A549 (cell line): ENCODE data around the gene APOOL. TPM values are rescaled to one million over a fixed set of nuclear protein-coding genes. Genes with fewer than 3 reads are reported as not detected.
A peak's percentile ranks its signal among the peaks of the same experiment; 100 is the strongest.
"Not testable (repeated sequence)": the region's sequence is repeated elsewhere in the genome, so short reads cannot be mapped to it uniquely, and the experiment has no call there.

Experiments
- ATAC-seq, 2 experiments: fragments of 200-7000 bp in 1 of 2; fragments of >200 bp in 1 of 2; cut with Nextera tagmentation in 1 of 2; cut with Tn5 transposase in 1 of 2; 3 replicates each; pipeline versions ENCODE4 v1.8.0 to v1.9.1; 2018 to 2020; ENCODE audit warnings: mild to moderate bottlenecking in 1 of 2, moderate library complexity in 1 of 2
- CTCF ChIA-PET: fragments of 300-600 bp; sonication (Branson Sonifier 250); formaldehyde crosslinking; extraction: SDS; loops from one replicate; lab custom pipeline; 2021; ENCODE audit warnings: antibody characterized with exemption, inconsistent platforms; lab: Yijun Ruan, JAX
- POLR2A ChIA-PET: fragments of 350-600 bp; formaldehyde crosslinking; extraction: SDS; loops from one replicate; lab custom pipeline; 2021; ENCODE audit warnings: antibody characterized with exemption, inconsistent platforms; lab: Yijun Ruan, JAX
- DNase-seq, 2 experiments: peaks; one replicate each; pipeline versions ENCODE4 v3.0.0 to v3.0.0-alpha.2; 2011 to 2016; ENCODE audit warnings: low read depth in 1 of 2, low spot score in 1 of 2
- FAIRE-seq: peaks from 2 replicates; lab custom pipeline; 2011; peaks lifted over from hg19 to GRCh38; lab: Jason Lieb, UNC
- H3K27ac ChIP-seq, 2 experiments: fragments of >200 bp; sonication (Bioruptor Twin); formaldehyde crosslinking; 3 replicates each; pipeline ENCODE4 v1.5.1; 2016 to 2017
- H3K4me1 ChIP-seq: fragments of >200 bp; sonication (Bioruptor Twin); formaldehyde crosslinking; 3 replicates; pipeline ENCODE4 v1.6.1; 2016
- H3K4me2 ChIP-seq: fragments of >200 bp; sonication (Bioruptor Twin); formaldehyde crosslinking; 3 replicates; pipeline ENCODE4 v1.6.1; 2016
- H3K4me3 ChIP-seq: fragments of >200 bp; sonication (Bioruptor Twin); formaldehyde crosslinking; 3 replicates; pipeline ENCODE4 v1.5.1; 2016
- H3K9me3 ChIP-seq: fragments of >200 bp; sonication (Bioruptor Twin); formaldehyde crosslinking; 3 replicates; pipeline ENCODE4 v1.6.1; 2016
- CHD4 ChIP-seq: fragments of 200-600 bp; sonication (generic); IDR thresholded peaks from 2 replicates; pipeline ENCODE4 v1.6.1; 2016; ENCODE audit warnings: antibody characterized with exemption, mild to moderate bottlenecking, borderline replicate concordance
- EHF ChIP-seq: fragments of 250-450 bp; sonication (Bioruptor Pico); IDR thresholded peaks from 2 replicates; pipeline ENCODE4 v1.5.0; 2020; ENCODE audit warnings: mild to moderate bottlenecking
- FOSL2 ChIP-seq, 2 experiments: fragments of 450-650 bp in 1 of 2; fragments of >200 bp in 1 of 2; sonication (Bioruptor Twin) in 1 of 2; formaldehyde crosslinking; IDR thresholded peaks; 2 replicates each; pipeline versions ENCODE4 v1.5.0 to v1.6.1; 2016 to 2020; ENCODE audit warnings: mild to moderate bottlenecking in 1 of 2, moderate library complexity in 1 of 2
- HDAC2 ChIP-seq: fragments of 200-600 bp; sonication (generic); IDR thresholded peaks from 2 replicates; pipeline ENCODE4 v1.6.1; 2016
- HOXB13 ChIP-seq: fragments of 250-450 bp; sonication (Bioruptor Pico); IDR thresholded peaks from 2 replicates; pipeline ENCODE4 v1.5.0; 2020; ENCODE audit warnings: low read depth, mild to moderate bottlenecking, moderate library complexity
- KDM1A ChIP-seq: fragments of 200-600 bp; sonication (generic); IDR thresholded peaks from 2 replicates; pipeline ENCODE4 v1.6.1; 2016; ENCODE audit warnings: low read depth, mild to moderate bottlenecking
- MAFK ChIP-seq: fragments of 450-650 bp; IDR thresholded peaks from 2 replicates; pipeline ENCODE4 v1.6.1; 2014; ENCODE audit not compliant: partially characterized antibody
- NPAS2 ChIP-seq: fragments of 250-450 bp; sonication (Bioruptor Pico); IDR thresholded peaks from 2 replicates; pipeline ENCODE4 v1.8.0; 2022; ENCODE audit warnings: mild to moderate bottlenecking, moderate library complexity, borderline replicate concordance
- NR3C1 ChIP-seq: fragments of >200 bp; sonication (Bioruptor Twin); formaldehyde crosslinking; IDR thresholded peaks from 3 replicates; pipeline ENCODE4 v1.6.1; 2017
- PHF8 ChIP-seq: fragments of 200-600 bp; sonication (generic); IDR thresholded peaks from 2 replicates; pipeline ENCODE4 v1.6.1; 2016; ENCODE audit warnings: low read depth, mild to moderate bottlenecking, antibody characterized with exemption, moderate library complexity, borderline replicate concordance
- RNF2 ChIP-seq: fragments of 200-600 bp; sonication (generic); IDR thresholded peaks from 2 replicates; pipeline ENCODE4 v1.6.1; 2016; ENCODE audit warnings: low read depth, mild to moderate bottlenecking, antibody characterized with exemption, moderate library complexity, borderline replicate concordance
- SMC3 ChIP-seq: fragments of >200 bp; sonication (Bioruptor Twin); formaldehyde crosslinking; IDR thresholded peaks from 3 replicates; pipeline ENCODE4 v1.6.1; 2018; ENCODE audit warnings: inconsistent platforms
- SREBF2 ChIP-seq: fragments of 450-650 bp; IDR thresholded peaks from 2 replicates; pipeline ENCODE4 v1.6.1; 2014; ENCODE audit warnings: mild to moderate bottlenecking, moderate library complexity
- ZC3H11A ChIP-seq: fragments of 450-650 bp; IDR thresholded peaks from 2 replicates; pipeline ENCODE4 v1.6.1; 2014; ENCODE audit warnings: antibody characterized with exemption, mild to moderate bottlenecking
- WGBS: methylation state at CpG from one replicate; pipeline ENCODE4 v1.1.6; 2017; ENCODE audit errors: missing lambda C conversion rate; 5-methylcytosine and 5-hydroxymethylcytosine counted together
- polyA plus RNA-seq, 4 experiments: library from polyadenylated mRNA; depleted of rRNA in 3 of 4; stranded (reverse); fragments of >200 nt; fragmentation: RNase III in 1 of 4; extraction: RNeasy Plus Mini Kit Qiagen cat#74134 plus additional on column Dnase treatment in 1 of 4; gene quantifications; 2 replicates in 3 of 4; 3 replicates in 1 of 4; pipeline ENCODE4 v1.2.3, GENCODE V29; 2011 to 2017
- TF ChIP-seq, protein P1 (sequence below): fragments of 250-450 bp; sonication (Bioruptor Pico); IDR thresholded peaks from 2 replicates; pipeline ENCODE4 v1.5.0; 2021; ENCODE audit warnings: mild to moderate bottlenecking, moderate library complexity, borderline replicate concordance
- TF ChIP-seq, protein P2 (sequence below): fragments of 200-600 bp; sonication (generic); IDR thresholded peaks from 2 replicates; pipeline ENCODE4 v1.6.1; 2016; ENCODE audit warnings: antibody characterized with exemption, mild to moderate bottlenecking, moderate library complexity
- TF ChIP-seq, protein P3 (sequence below): fragments of 150-350 bp; IDR thresholded peaks from 2 replicates; pipeline ENCODE4 v1.6.1; 2014; ENCODE audit warnings: low read depth, mild to moderate bottlenecking, low read length
- TF ChIP-seq, protein P4 (sequence below): fragments of 250-450 bp; sonication (Bioruptor Pico); IDR thresholded peaks from 2 replicates; pipeline ENCODE4 v1.5.0; 2020; ENCODE audit warnings: low read depth, mild to moderate bottlenecking, moderate library complexity
- TF ChIP-seq, protein P5 (sequence below): fragments of 450-650 bp; IDR thresholded peaks from 2 replicates; pipeline ENCODE4 v1.6.1; 2014; ENCODE audit warnings: antibody characterized with exemption

Gene APOOL
- polyA plus RNA-seq, 2 of the 4 experiments (the other 2 are of a cell fraction): 10.3 to 10.7 TPM

DNA sequence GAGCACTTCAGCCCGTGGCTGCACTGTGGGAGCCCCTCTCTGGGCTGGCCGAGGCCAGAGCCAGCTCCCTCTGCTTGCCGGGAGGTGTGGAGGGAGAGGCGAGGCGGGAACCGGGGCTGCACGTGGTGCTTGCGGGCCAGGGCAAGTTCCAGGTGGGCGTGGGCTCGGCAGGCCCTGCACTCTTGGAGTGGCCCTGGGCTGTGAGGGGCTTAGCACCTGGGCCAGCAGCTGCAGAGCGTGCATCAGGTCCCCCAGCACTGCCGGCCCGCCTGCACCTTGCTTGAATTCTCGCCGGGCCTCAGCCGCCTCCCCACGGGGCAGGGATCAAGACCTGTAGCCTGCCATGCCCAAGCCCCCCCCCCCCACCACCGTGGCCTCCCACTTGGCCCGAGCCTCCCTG, 28.9 kb upstream of the APOOL start (continued):
- TF ChIP-seq, protein P1, sequence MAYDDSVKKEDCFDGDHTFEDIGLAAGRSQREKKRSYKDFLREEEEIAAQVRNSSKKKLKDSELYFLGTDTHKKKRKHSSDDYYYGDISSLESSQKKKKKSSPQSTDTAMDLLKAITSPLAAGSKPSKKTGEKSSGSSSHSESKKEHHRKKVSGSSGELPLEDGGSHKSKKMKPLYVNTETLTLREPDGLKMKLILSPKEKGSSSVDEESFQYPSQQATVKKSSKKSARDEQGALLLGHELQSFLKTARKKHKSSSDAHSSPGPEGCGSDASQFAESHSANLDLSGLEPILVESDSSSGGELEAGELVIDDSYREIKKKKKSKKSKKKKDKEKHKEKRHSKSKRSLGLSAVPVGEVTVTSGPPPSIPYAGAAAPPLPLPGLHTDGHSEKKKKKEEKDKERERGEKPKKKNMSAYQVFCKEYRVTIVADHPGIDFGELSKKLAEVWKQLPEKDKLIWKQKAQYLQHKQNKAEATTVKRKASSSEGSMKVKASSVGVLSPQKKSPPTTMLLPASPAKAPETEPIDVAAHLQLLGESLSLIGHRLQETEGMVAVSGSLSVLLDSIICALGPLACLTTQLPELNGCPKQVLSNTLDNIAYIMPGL (CRISPR knock-in tag): no peak
- TF ChIP-seq, protein P2, sequence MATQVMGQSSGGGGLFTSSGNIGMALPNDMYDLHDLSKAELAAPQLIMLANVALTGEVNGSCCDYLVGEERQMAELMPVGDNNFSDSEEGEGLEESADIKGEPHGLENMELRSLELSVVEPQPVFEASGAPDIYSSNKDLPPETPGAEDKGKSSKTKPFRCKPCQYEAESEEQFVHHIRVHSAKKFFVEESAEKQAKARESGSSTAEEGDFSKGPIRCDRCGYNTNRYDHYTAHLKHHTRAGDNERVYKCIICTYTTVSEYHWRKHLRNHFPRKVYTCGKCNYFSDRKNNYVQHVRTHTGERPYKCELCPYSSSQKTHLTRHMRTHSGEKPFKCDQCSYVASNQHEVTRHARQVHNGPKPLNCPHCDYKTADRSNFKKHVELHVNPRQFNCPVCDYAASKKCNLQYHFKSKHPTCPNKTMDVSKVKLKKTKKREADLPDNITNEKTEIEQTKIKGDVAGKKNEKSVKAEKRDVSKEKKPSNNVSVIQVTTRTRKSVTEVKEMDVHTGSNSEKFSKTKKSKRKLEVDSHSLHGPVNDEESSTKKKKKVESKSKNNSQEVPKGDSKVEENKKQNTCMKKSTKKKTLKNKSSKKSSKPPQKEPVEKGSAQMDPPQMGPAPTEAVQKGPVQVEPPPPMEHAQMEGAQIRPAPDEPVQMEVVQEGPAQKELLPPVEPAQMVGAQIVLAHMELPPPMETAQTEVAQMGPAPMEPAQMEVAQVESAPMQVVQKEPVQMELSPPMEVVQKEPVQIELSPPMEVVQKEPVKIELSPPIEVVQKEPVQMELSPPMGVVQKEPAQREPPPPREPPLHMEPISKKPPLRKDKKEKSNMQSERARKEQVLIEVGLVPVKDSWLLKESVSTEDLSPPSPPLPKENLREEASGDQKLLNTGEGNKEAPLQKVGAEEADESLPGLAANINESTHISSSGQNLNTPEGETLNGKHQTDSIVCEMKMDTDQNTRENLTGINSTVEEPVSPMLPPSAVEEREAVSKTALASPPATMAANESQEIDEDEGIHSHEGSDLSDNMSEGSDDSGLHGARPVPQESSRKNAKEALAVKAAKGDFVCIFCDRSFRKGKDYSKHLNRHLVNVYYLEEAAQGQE: no peak
- TF ChIP-seq KDM1A (no peak), MAFK (no peak)
- TF ChIP-seq, protein P3, sequence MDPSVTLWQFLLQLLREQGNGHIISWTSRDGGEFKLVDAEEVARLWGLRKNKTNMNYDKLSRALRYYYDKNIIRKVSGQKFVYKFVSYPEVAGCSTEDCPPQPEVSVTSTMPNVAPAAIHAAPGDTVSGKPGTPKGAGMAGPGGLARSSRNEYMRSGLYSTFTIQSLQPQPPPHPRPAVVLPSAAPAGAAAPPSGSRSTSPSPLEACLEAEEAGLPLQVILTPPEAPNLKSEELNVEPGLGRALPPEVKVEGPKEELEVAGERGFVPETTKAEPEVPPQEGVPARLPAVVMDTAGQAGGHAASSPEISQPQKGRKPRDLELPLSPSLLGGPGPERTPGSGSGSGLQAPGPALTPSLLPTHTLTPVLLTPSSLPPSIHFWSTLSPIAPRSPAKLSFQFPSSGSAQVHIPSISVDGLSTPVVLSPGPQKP: no peak
- TF ChIP-seq, all 56 proteins: peak for 0

DNA sequence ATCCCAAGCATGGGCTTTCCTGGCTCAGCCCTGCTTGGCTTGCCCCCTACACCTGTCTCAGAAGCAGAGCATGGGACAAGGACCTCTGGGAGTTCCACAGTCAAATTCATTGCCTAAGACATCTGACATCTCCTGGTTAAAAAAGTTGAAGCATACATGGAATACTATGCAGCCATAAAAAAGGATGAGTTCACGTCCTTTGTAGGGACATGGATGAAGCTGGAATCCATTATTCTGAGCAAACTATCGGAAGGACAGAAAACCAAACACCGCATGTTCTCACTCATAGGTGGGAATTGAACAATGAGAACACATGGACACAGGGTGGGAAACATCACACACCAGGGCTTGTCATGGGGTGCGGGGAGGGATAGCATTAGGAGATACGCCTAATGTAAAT, 11.9 kb upstream of the APOOL start:
- DNase-seq: not testable (repeated sequence)

DNA sequence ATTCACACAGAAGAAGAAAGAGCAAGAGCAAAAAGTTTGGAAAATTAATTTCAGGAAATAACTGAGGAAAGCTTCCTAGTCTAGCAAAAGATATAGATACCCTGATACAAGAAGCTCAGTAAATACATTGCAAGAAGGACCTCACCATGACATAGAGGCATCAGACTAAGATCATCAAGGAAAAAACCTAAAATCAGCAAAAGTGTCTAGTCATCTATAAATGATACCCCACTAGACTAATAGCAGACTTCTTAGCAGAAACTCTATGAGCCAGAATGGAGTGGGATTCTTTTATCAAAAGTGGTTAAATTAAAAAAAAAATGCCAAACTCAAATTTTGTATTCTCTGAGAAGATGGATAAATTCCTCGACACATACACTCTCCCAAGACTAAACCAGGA, 10.5 kb upstream of the APOOL start:
- no peak for FAIRE-seq
- POLR2A ChIA-PET: no interaction called here

More for the DNA sequence above, 11.9 kb upstream of the APOOL start:
- H3K4me1 ChIP-seq, H3K4me2 ChIP-seq, H3K27ac ChIP-seq, H3K9me3 ChIP-seq, H3K4me3 ChIP-seq, FAIRE-seq, ATAC-seq, CTCF ChIA-PET, POLR2A ChIA-PET: not testable (repeated sequence)
- 49% methylated on average over 5 of the region's 5 CpGs for WGBS

DNA sequence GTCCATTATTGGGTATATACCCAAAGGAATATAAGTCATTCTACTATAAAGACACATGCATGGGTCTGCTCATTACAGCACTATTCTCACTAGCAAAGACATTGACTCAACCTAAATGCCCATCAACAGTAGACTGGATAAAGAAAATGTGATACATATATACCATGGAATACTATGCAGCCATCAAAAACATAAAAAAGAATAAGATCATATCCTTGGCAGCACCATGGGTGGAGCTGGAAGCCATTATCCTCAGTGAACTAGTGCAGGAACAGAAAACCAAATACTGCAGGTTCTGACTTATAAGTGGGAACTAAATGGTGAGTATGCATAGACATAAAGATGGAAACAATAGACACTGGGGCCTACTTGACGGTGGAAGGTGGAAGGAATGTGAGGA, 2.3 kb upstream of the APOOL start:
- no peak overlapping the region for H3K27ac ChIP-seq
- no peak for ATAC-seq
- TF ChIP-seq, protein P4, sequence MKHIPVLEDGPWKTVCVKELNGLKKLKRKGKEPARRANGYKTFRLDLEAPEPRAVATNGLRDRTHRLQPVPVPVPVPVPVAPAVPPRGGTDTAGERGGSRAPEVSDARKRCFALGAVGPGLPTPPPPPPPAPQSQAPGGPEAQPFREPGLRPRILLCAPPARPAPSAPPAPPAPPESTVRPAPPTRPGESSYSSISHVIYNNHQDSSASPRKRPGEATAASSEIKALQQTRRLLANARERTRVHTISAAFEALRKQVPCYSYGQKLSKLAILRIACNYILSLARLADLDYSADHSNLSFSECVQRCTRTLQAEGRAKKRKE: no peak
- TF ChIP-seq ZC3H11A: no peak
- TF ChIP-seq HDAC2: no peak
- TF ChIP-seq PHF8: no peak
- TF ChIP-seq, protein P1 (CRISPR knock-in tag): no peak
- TF ChIP-seq RNF2: no peak
- TF ChIP-seq HOXB13 (CRISPR knock-in tag): no peak
- TF ChIP-seq, protein P5, sequence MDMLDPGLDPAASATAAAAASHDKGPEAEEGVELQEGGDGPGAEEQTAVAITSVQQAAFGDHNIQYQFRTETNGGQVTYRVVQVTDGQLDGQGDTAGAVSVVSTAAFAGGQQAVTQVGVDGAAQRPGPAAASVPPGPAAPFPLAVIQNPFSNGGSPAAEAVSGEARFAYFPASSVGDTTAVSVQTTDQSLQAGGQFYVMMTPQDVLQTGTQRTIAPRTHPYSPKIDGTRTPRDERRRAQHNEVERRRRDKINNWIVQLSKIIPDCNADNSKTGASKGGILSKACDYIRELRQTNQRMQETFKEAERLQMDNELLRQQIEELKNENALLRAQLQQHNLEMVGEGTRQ: no peak
- no peak for TF ChIP-seq NR3C1
- TF ChIP-seq, all 56 proteins: peak for 0
- no peak overlapping the region for H3K4me3 ChIP-seq
- H3K4me2 ChIP-seq: no peak overlapping the region
- whole genome bisulfite sequencing: 30% methylated on average over 1 of the region's 1 CpG
- FAIRE-seq (no peak), DNase-seq (no peak)
- H3K4me1 ChIP-seq: 0 out of 3 replicates have a peak, but pooled peaks cover 3% of the 10 kb centered on the region
- ChIA-PET POLR2A (no interaction called here), CTCF (interaction anchor here (1.0 kb wide), 1 partner anchor 67 kb away, joined by 3 read pairs; no protein-coding TSS in a partner anchor)
- no peaks in the 10 kb centered on the region for H3K9me3 ChIP-seq

More for the DNA sequence above, 10.5 kb upstream of the APOOL start:
- no peak overlapping the region for H3K4me3 ChIP-seq
- H3K9me3 ChIP-seq: no peaks in the 10 kb centered on the region
- no peak for TF ChIP-seq NR3C1
- TF ChIP-seq FOSL2 (IDR thresholded peaks at IDR 0.05): no peak
- TF ChIP-seq FOSL2 (CRISPR knock-in tag; IDR thresholded peaks at IDR 0.05): no peak
- no peak for TF ChIP-seq SMC3
- TF ChIP-seq SREBF2: no peak
- no peak for TF ChIP-seq ZC3H11A
- TF ChIP-seq CHD4: no peak
- no peak for TF ChIP-seq EHF (CRISPR knock-in tag)
- TF ChIP-seq NPAS2 (CRISPR knock-in tag): no peak
- TF ChIP-seq MAFK: peak; percentile 59
- TF ChIP-seq, all 56 proteins: peak for 1
- Histone ChIP-seq H3K4me1 (no peaks in the 10 kb centered on the region), H3K27ac (no peak overlapping the region), H3K4me2 (no peak overlapping the region)
- DNase-seq: no peak
- ATAC-seq: no peak
- WGBS: 11% methylated on average over 1 of the region's 1 CpG
- CTCF ChIA-PET: no interaction called here
